ENCODE results near the gene ANKRD2.
"Not testable (repeated sequence)": the region's sequence is repeated elsewhere in the genome, so short reads cannot be mapped to it uniquely, and the experiment has no call there.

The ANKRD2 gene

GRCh38 chr10:97546456-97547270 is 25.9 kb upstream of the ANKRD2 start:
- Histone ChIP-seq H3K36me3 (ENCODE audit: control insufficient read depth in 2 of 2, insufficient read depth in 2 of 2, low read length in 2 of 2) (no peaks in the 10 kb centered on the region), H3K9ac (ENCODE audit: low read depth in 1 of 2, low read length in 2 of 2) (no peak overlapping the region), H3K4me3 (ENCODE audit: low read length in 2 of 2) (no peak overlapping the region), H3K9me3 (ENCODE audit: control insufficient read depth in 2 of 2, low read length in 2 of 2) (no peaks in the 10 kb centered on the region), H3K27ac (ENCODE audit: low read depth in 2 of 2, low read length in 2 of 2) (no peak overlapping the region), H3K27me3 (ENCODE audit: control insufficient read depth in 2 of 2, insufficient read depth in 2 of 2, low read length in 2 of 2) (no peaks in the 10 kb centered on the region), H3K4me1 (ENCODE audit: control insufficient read depth in 2 of 2, insufficient read depth in 2 of 2, low read length in 2 of 2) (peaks cover 5 to 6% of the 10 kb centered on the region in 2 donors)

GRCh38 chr10:97547271-97547600 is 25.3 kb upstream of the ANKRD2 start:
- Histone ChIP-seq H3K27me3 (ENCODE audit: control insufficient read depth in 2 of 2, insufficient read depth in 2 of 2, low read length in 2 of 2) (no peaks in the 10 kb centered on the region), H3K4me1 (ENCODE audit: control insufficient read depth in 2 of 2, insufficient read depth in 2 of 2, low read length in 2 of 2) (peaks cover 5 to 6% of the 10 kb centered on the region in 2 donors), H3K9me3 (ENCODE audit: control insufficient read depth in 2 of 2, low read length in 2 of 2) (no peaks in the 10 kb centered on the region), H3K9ac (ENCODE audit: low read depth in 1 of 2, low read length in 2 of 2) (no peak overlapping the region), H3K36me3 (ENCODE audit: control insufficient read depth in 2 of 2, insufficient read depth in 2 of 2, low read length in 2 of 2) (no peaks in the 10 kb centered on the region), H3K27ac (ENCODE audit: low read depth in 2 of 2, low read length in 2 of 2) (no peak overlapping the region), H3K4me3 (ENCODE audit: low read length in 2 of 2) (no peak overlapping the region)

- no peak overlapping the region for H3K27ac ChIP-seq (ENCODE audit: low read depth in 2 of 2, low read length in 2 of 2)
- no peak overlapping the region for H3K9ac ChIP-seq (ENCODE audit: low read depth in 1 of 2, low read length in 2 of 2)
- no peaks in the 10 kb centered on the region for H3K27me3 ChIP-seq (ENCODE audit: control insufficient read depth in 2 of 2, insufficient read depth in 2 of 2, low read length in 2 of 2)
- H3K9me3 ChIP-seq (ENCODE audit: control insufficient read depth in 2 of 2, low read length in 2 of 2) = no peaks in the 10 kb centered on the region
- H3K4me3 ChIP-seq (ENCODE audit: low read length in 2 of 2) = no peak overlapping the region
- no peaks in the 10 kb centered on the region for H3K36me3 ChIP-seq (ENCODE audit: control insufficient read depth in 2 of 2, insufficient read depth in 2 of 2, low read length in 2 of 2)
- H3K4me1 ChIP-seq (ENCODE audit: control insufficient read depth in 2 of 2, insufficient read depth in 2 of 2, low read length in 2 of 2) = peaks cover 1 to 4% of the 10 kb centered on the region in 2 donors
Measured at GRCh38 chr10:97547962-97548361, 24.6 kb upstream of the ANKRD2 start.

- H3K27ac ChIP-seq (ENCODE audit: low read depth in 2 of 2, low read length in 2 of 2) = no peak overlapping the region
- no peaks in the 10 kb centered on the region for H3K36me3 ChIP-seq (ENCODE audit: control insufficient read depth in 2 of 2, insufficient read depth in 2 of 2, low read length in 2 of 2)
- no peaks in the 10 kb centered on the region for H3K4me1 ChIP-seq (ENCODE audit: control insufficient read depth in 2 of 2, insufficient read depth in 2 of 2, low read length in 2 of 2)
- no peak overlapping the region for H3K9ac ChIP-seq (ENCODE audit: low read depth in 1 of 2, low read length in 2 of 2)
- H3K27me3 ChIP-seq (ENCODE audit: control insufficient read depth in 2 of 2, insufficient read depth in 2 of 2, low read length in 2 of 2) = no peaks in the 10 kb centered on the region
- H3K4me3 ChIP-seq (ENCODE audit: low read length in 2 of 2) = no peak overlapping the region
- H3K9me3 ChIP-seq (ENCODE audit: control insufficient read depth in 2 of 2, low read length in 2 of 2) = no peaks in the 10 kb centered on the region
Measured at GRCh38 chr10:97548828-97549455, 23.6 kb upstream of the ANKRD2 start.

- Histone ChIP-seq H3K9ac (ENCODE audit: low read depth in 1 of 2, low read length in 2 of 2) (no peak overlapping the region), H3K27me3 (ENCODE audit: control insufficient read depth in 2 of 2, insufficient read depth in 2 of 2, low read length in 2 of 2) (no peaks in the 10 kb centered on the region), H3K4me3 (ENCODE audit: low read length in 2 of 2) (no peak overlapping the region), H3K4me1 (ENCODE audit: control insufficient read depth in 2 of 2, insufficient read depth in 2 of 2, low read length in 2 of 2) (no peaks in the 10 kb centered on the region), H3K36me3 (ENCODE audit: control insufficient read depth in 2 of 2, insufficient read depth in 2 of 2, low read length in 2 of 2) (no peaks in the 10 kb centered on the region), H3K27ac (ENCODE audit: low read depth in 2 of 2, low read length in 2 of 2) (no peak overlapping the region), H3K9me3 (ENCODE audit: control insufficient read depth in 2 of 2, low read length in 2 of 2) (no peaks in the 10 kb centered on the region)
Measured at GRCh38 chr10:97549587-97550322, 22.8 kb upstream of the ANKRD2 start.

GRCh38 chr10:97550336-97551149 is 22.0 kb upstream of the ANKRD2 start:
- H3K4me1 ChIP-seq (ENCODE audit: control insufficient read depth in 2 of 2, insufficient read depth in 2 of 2, low read length in 2 of 2) = no peaks in the 10 kb centered on the region
- H3K4me3 ChIP-seq (ENCODE audit: low read length in 2 of 2) = no peak overlapping the region
- H3K36me3 ChIP-seq (ENCODE audit: control insufficient read depth in 2 of 2, insufficient read depth in 2 of 2, low read length in 2 of 2) = no peaks in the 10 kb centered on the region
- H3K27ac ChIP-seq (ENCODE audit: low read depth in 2 of 2, low read length in 2 of 2) = no peak overlapping the region
- H3K9me3 ChIP-seq (ENCODE audit: control insufficient read depth in 2 of 2, low read length in 2 of 2) = no peaks in the 10 kb centered on the region
- no peaks in the 10 kb centered on the region for H3K27me3 ChIP-seq (ENCODE audit: control insufficient read depth in 2 of 2, insufficient read depth in 2 of 2, low read length in 2 of 2)
- H3K9ac ChIP-seq (ENCODE audit: low read depth in 1 of 2, low read length in 2 of 2) = no peak overlapping the region

GRCh38 chr10:97551271-97551670 is 21.3 kb upstream of the ANKRD2 start:
- Histone ChIP-seq H3K27me3 (ENCODE audit: control insufficient read depth in 2 of 2, insufficient read depth in 2 of 2, low read length in 2 of 2) (no peaks in the 10 kb centered on the region), H3K4me1 (ENCODE audit: control insufficient read depth in 2 of 2, insufficient read depth in 2 of 2, low read length in 2 of 2) (no peaks in the 10 kb centered on the region), H3K9ac (ENCODE audit: low read depth in 1 of 2, low read length in 2 of 2) (no peak overlapping the region), H3K4me3 (ENCODE audit: low read length in 2 of 2) (no peak overlapping the region), H3K9me3 (ENCODE audit: control insufficient read depth in 2 of 2, low read length in 2 of 2) (no peaks in the 10 kb centered on the region), H3K36me3 (ENCODE audit: control insufficient read depth in 2 of 2, insufficient read depth in 2 of 2, low read length in 2 of 2) (no peaks in the 10 kb centered on the region), H3K27ac (ENCODE audit: low read depth in 2 of 2, low read length in 2 of 2) (no peak overlapping the region)

GRCh38 chr10:97553575-97554031 is 19.0 kb upstream of the ANKRD2 start:
- H3K36me3 ChIP-seq (ENCODE audit: control insufficient read depth in 2 of 2, insufficient read depth in 2 of 2, low read length in 2 of 2) = no peaks in the 10 kb centered on the region
- no peak overlapping the region for H3K27ac ChIP-seq (ENCODE audit: low read depth in 2 of 2, low read length in 2 of 2)
- H3K9me3 ChIP-seq (ENCODE audit: control insufficient read depth in 2 of 2, low read length in 2 of 2) = no peaks in the 10 kb centered on the region
- H3K4me3 ChIP-seq (ENCODE audit: low read length in 2 of 2) = no peak overlapping the region
- no peak overlapping the region for H3K9ac ChIP-seq (ENCODE audit: low read depth in 1 of 2, low read length in 2 of 2)
- H3K27me3 ChIP-seq (ENCODE audit: control insufficient read depth in 2 of 2, insufficient read depth in 2 of 2, low read length in 2 of 2) = no peaks in the 10 kb centered on the region
- H3K4me1 ChIP-seq (ENCODE audit: control insufficient read depth in 2 of 2, insufficient read depth in 2 of 2, low read length in 2 of 2) = no peaks in the 10 kb centered on the region

- H3K27ac ChIP-seq (ENCODE audit: low read depth in 2 of 2, low read length in 2 of 2); H3K27me3 ChIP-seq (ENCODE audit: control insufficient read depth in 2 of 2, insufficient read depth in 2 of 2, low read length in 2 of 2); H3K9me3 ChIP-seq (ENCODE audit: control insufficient read depth in 2 of 2, low read length in 2 of 2); H3K4me1 ChIP-seq (ENCODE audit: control insufficient read depth in 2 of 2, insufficient read depth in 2 of 2, low read length in 2 of 2); H3K36me3 ChIP-seq (ENCODE audit: control insufficient read depth in 2 of 2, insufficient read depth in 2 of 2, low read length in 2 of 2); H3K4me3 ChIP-seq (ENCODE audit: low read length in 2 of 2); H3K9ac ChIP-seq (ENCODE audit: low read depth in 1 of 2, low read length in 2 of 2): not testable (repeated sequence)
Measured at GRCh38 chr10:97554336-97554735, 18.2 kb upstream of the ANKRD2 start.

All from mucosa of rectum (tissue), 2 donors.